Measurements from ENCODE around the gene DNM3. TPM values are rescaled to one million over a fixed set of nuclear protein-coding genes. Genes with fewer than 3 reads are reported as not detected.
A peak's percentile ranks its signal among the peaks of the same experiment; 100 is the strongest.
"Not testable (repeated sequence)": the region's sequence is repeated elsewhere in the genome, so short reads cannot be mapped to it uniquely, and the experiment has no call there.

Gene DNM3
- total and polyA plus RNA-seq, 4 donors = 2.6 to 16.2 (median 5.1) TPM; not detected in 1

DNA sequence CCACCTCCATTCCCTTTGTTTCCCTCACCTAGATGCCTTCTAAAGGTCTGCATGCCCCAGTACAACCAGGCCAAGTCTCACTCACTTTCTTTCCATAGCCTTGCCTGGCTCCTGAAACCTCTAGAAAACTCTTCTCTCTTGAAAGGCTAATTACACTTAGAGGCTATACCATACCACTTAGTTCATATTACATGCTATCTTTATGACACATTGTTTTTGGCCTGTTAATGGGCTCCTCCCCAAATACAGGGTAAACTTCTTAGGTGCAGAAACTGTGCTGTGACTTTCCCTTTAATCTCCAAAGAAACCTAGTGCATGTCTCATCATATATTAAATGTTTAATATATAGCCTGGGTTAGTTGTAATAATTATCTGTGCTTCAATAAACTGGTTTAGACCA, 522.6 kb downstream of the DNM3 start:
- no peaks in the 10 kb centered on the region for H3K27me3 ChIP-seq (ENCODE audit: control insufficient read depth in 1 of 2, insufficient read depth in 2 of 2, low read length in 1 of 2)
- H3K36me3 ChIP-seq (ENCODE audit: control insufficient read depth in 1 of 2, insufficient read depth in 2 of 2, low read length in 1 of 2) = no peaks in the 10 kb centered on the region
- no peak overlapping the region for H3K27ac ChIP-seq (ENCODE audit: low read depth in 1 of 2, low read length in 2 of 2)
- no peaks in the 10 kb centered on the region for H3K9me3 ChIP-seq (ENCODE audit: control insufficient read depth, low read length)
- ATAC-seq (ENCODE audit: low FRiP score) = no peak
- H3K4me1 ChIP-seq (ENCODE audit: control insufficient read depth in 1 of 2, insufficient read depth in 2 of 2, low read length in 2 of 2) = no peaks in the 10 kb centered on the region
- no peak for DNase-seq
- no peak overlapping the region for H3K4me3 ChIP-seq (ENCODE audit: low read length in 2 of 2)
- intact Hi-C loops (cut with DNase I) = no loop called here

DNA sequence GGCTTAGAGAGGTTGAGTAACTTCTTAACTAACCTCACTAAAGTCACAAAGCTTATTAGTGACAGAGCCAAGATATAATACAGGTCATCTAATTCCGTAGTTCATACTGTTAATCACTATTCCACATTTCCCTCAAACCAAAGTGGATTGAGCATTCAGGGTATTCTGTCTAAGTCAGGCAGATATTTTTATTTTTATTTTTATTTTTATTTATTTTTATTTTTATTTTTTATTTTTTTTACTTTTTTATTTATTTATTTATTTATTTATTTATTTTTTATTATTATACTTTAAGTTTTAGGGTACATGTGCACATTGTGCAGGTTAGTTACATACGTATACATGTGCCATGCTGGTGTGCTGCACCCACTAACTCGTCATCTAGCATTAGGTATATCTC, 530.3 kb downstream of the DNM3 start:
- intact Hi-C loops (cut with DNase I); H3K9me3 ChIP-seq (ENCODE audit: control insufficient read depth, low read length); H3K4me1 ChIP-seq (ENCODE audit: control insufficient read depth in 1 of 2, insufficient read depth in 2 of 2, low read length in 2 of 2); H3K27ac ChIP-seq (ENCODE audit: low read depth in 1 of 2, low read length in 2 of 2); DNase-seq; H3K36me3 ChIP-seq (ENCODE audit: control insufficient read depth in 1 of 2, insufficient read depth in 2 of 2, low read length in 1 of 2); ATAC-seq (ENCODE audit: low FRiP score); H3K27me3 ChIP-seq (ENCODE audit: control insufficient read depth in 1 of 2, insufficient read depth in 2 of 2, low read length in 1 of 2); H3K4me3 ChIP-seq (ENCODE audit: low read length in 2 of 2): not testable (repeated sequence)
- 91 to 98% methylated on average over 1 to 2 of the region's 3 CpGs for WGBS, 2 donors

DNA sequence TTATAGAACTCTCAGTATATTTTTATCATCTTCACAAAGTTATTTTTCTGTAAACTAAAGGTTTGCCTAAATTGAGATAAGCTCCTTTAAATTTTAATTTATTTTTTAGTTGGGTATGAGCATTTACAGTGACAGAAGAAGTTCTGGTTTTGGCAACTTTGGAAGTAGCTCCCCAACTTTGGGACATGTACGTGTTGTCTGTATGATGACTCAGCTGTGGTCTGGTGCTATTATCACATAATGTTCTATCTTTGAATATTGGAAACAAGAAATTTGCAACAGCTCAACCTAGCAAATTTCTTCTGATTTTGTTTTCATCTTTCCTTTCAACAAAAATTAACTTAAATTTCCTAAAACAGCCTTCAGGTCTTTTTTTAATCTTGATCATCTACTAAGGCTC, 532.6 kb downstream of the DNM3 start:
- intact Hi-C loops (cut with DNase I) = no loop called here
- no peaks in the 10 kb centered on the region for H3K36me3 ChIP-seq (ENCODE audit: control insufficient read depth in 1 of 2, insufficient read depth in 2 of 2, low read length in 1 of 2)

DNA sequence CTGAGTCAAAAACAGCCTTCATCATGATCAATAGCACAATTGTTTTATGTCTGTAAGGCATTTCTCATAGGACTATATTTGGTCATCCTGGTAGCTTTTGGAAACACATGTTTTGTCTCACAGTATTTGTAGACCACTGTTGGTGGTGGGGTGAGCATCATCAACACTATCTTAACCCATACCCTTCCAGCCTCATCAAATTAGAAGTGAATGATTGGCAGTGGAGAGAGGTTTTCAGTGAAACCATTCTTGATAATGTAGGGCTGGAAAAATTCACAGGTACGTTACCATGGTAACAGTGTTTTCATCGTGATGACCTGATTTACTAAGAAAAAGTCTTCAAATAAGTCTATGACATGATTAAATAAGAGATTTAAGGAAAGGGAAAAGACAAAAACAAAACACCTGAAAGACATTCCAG, 533.9 kb downstream of the DNM3 start:
- Histone ChIP-seq H3K36me3 (ENCODE audit: control insufficient read depth in 1 of 2, insufficient read depth in 2 of 2, low read length in 1 of 2) (no peaks in the 10 kb centered on the region), H3K4me3 (ENCODE audit: low read length in 2 of 2) (no peak overlapping the region), H3K27me3 (ENCODE audit: control insufficient read depth in 1 of 2, insufficient read depth in 2 of 2, low read length in 1 of 2) (no peaks in the 10 kb centered on the region), H3K4me1 (ENCODE audit: control insufficient read depth in 1 of 2, insufficient read depth in 2 of 2, low read length in 2 of 2) (no peaks in the 10 kb centered on the region), H3K27ac (ENCODE audit: low read depth in 1 of 2, low read length in 2 of 2) (no peak overlapping the region), H3K9me3 (ENCODE audit: control insufficient read depth, low read length) (no peaks in the 10 kb centered on the region)
- ATAC-seq (ENCODE audit: low FRiP score) = no peak
- DNase-seq = no peak
- intact Hi-C loops (cut with DNase I) = no loop called here
- 86 to 89% methylated on average over 2 of the region's 2 CpGs for WGBS, 2 donors

More for the DNA sequence above, 532.6 kb downstream of the DNM3 start:
- Histone ChIP-seq H3K9me3 (ENCODE audit: control insufficient read depth, low read length) (no peaks in the 10 kb centered on the region), H3K4me3 (ENCODE audit: low read length in 2 of 2) (no peak overlapping the region), H3K27me3 (ENCODE audit: control insufficient read depth in 1 of 2, insufficient read depth in 2 of 2, low read length in 1 of 2) (no peaks in the 10 kb centered on the region), H3K4me1 (ENCODE audit: control insufficient read depth in 1 of 2, insufficient read depth in 2 of 2, low read length in 2 of 2) (no peaks in the 10 kb centered on the region), H3K27ac (ENCODE audit: low read depth in 1 of 2, low read length in 2 of 2) (no peak overlapping the region)
- DNase-seq (no peak), ATAC-seq (ENCODE audit: low FRiP score) (no peak)
- WGBS, 2 donors = 78 to 86% methylated on average over 1 of the region's 1 CpG

DNA sequence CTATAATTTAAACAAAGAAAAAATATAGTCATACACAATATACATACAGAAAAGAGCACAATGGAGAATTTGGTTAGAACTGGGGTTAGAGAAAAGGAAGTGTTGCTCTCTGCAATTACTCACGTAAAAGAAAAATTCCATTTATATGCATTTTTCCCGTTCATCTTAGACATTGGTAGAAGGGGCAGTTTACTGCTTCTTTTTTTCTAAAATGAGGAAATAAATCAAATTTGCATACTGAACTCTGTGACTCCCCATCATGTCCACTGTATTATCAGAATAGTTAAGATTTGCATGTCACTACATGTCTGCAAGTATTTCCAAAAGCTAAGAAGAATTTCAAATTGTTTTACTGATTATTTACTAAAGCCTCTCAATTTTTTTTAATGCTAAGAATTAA, 535.1 kb downstream of the DNM3 start:
- DNase-seq (no peak), ATAC-seq (ENCODE audit: low FRiP score) (no peak)
- H3K27ac ChIP-seq (ENCODE audit: low read depth in 1 of 2, low read length in 2 of 2) = no peak overlapping the region
- intact Hi-C loops (cut with DNase I) = no loop called here
- no peaks in the 10 kb centered on the region for H3K27me3 ChIP-seq (ENCODE audit: control insufficient read depth in 1 of 2, insufficient read depth in 2 of 2, low read length in 1 of 2)
- no peaks in the 10 kb centered on the region for H3K4me1 ChIP-seq (ENCODE audit: control insufficient read depth in 1 of 2, insufficient read depth in 2 of 2, low read length in 2 of 2)
- no peaks in the 10 kb centered on the region for H3K36me3 ChIP-seq (ENCODE audit: control insufficient read depth in 1 of 2, insufficient read depth in 2 of 2, low read length in 1 of 2)
- H3K9me3 ChIP-seq (ENCODE audit: control insufficient read depth, low read length) = no peaks in the 10 kb centered on the region
- H3K4me3 ChIP-seq (ENCODE audit: low read length in 2 of 2) = no peak overlapping the region
- 84 to 85% methylated on average over 2 of the region's 2 CpGs for WGBS, 2 donors

DNA sequence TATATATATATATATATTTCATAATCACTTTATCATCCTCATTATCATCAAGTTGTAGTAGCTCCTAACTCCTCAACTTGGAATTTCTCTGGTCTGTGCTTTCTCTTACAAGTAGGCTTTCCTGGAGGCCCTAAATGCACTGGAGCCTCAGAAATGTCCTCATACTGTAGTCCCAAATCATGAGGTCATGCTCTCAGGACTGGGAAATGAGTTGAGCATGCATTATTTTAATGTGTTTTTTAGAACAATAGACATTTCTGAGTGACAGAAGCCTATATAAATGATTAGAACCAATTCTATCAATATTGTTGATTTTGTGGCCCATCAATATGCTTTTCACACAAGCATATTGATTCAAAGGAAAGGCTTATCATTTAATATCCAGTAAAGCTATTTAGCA, 536.3 kb downstream of the DNM3 start:
- Histone ChIP-seq H3K36me3 (ENCODE audit: control insufficient read depth in 1 of 2, insufficient read depth in 2 of 2, low read length in 1 of 2) (no peaks in the 10 kb centered on the region), H3K27me3 (ENCODE audit: control insufficient read depth in 1 of 2, insufficient read depth in 2 of 2, low read length in 1 of 2) (no peaks in the 10 kb centered on the region), H3K4me1 (ENCODE audit: control insufficient read depth in 1 of 2, insufficient read depth in 2 of 2, low read length in 2 of 2) (peaks cover 0 to 4% of the 10 kb centered on the region in 2 donors), H3K27ac (ENCODE audit: low read depth in 1 of 2, low read length in 2 of 2) (no peak overlapping the region), H3K9me3 (ENCODE audit: control insufficient read depth, low read length) (no peaks in the 10 kb centered on the region), H3K4me3 (ENCODE audit: low read length in 2 of 2) (no peak overlapping the region)
- DNase-seq (no peak), ATAC-seq (ENCODE audit: low FRiP score) (no peak)
- intact Hi-C loops (cut with DNase I) = no loop called here

DNA sequence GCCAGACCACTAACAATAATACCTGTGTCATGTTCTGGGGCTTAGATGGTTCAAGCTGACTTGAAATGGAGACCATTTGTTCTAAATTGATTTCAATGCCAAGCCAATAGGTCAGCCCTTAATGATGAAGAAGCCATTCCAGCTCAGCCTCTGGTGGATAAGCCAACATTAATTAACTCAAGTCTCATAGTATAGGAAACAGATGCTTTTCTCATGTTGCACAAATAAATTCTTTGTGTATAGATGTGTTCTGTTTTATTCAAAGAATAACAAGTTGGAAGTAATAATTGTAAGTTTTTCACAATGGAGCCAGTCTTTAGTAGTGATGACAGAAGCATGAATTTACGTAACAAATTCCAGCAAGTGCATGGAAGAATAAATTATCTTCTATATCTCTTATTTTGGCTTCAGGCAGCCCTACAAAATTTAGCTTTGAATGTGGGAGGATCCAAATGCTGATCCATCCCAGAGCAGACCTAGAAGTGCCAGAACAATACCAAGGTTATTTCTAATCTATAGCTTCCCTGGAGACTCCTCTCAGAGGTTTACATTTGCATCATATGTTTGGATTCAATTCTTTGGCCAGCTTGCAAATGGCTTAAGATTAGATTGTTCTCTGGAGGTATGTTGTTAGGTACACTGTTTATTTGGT, 536.9 kb downstream of the DNM3 start:
- Histone ChIP-seq H3K27ac (ENCODE audit: low read depth in 1 of 2, low read length in 2 of 2) (no peak overlapping the region), H3K9me3 (ENCODE audit: control insufficient read depth, low read length) (no peaks in the 10 kb centered on the region), H3K4me1 (ENCODE audit: control insufficient read depth in 1 of 2, insufficient read depth in 2 of 2, low read length in 2 of 2) (peaks cover 0 to 4% of the 10 kb centered on the region in 2 donors), H3K36me3 (ENCODE audit: control insufficient read depth in 1 of 2, insufficient read depth in 2 of 2, low read length in 1 of 2) (no peaks in the 10 kb centered on the region), H3K27me3 (ENCODE audit: control insufficient read depth in 1 of 2, insufficient read depth in 2 of 2, low read length in 1 of 2) (no peaks in the 10 kb centered on the region), H3K4me3 (ENCODE audit: low read length in 2 of 2) (no peak overlapping the region)
- ATAC-seq (ENCODE audit: low FRiP score) (no peak), DNase-seq (no peak)
- 97 to 98% methylated on average over 1 of the region's 1 CpG for WGBS, 2 donors
- intact Hi-C loops (cut with DNase I) = no loop called here

DNA sequence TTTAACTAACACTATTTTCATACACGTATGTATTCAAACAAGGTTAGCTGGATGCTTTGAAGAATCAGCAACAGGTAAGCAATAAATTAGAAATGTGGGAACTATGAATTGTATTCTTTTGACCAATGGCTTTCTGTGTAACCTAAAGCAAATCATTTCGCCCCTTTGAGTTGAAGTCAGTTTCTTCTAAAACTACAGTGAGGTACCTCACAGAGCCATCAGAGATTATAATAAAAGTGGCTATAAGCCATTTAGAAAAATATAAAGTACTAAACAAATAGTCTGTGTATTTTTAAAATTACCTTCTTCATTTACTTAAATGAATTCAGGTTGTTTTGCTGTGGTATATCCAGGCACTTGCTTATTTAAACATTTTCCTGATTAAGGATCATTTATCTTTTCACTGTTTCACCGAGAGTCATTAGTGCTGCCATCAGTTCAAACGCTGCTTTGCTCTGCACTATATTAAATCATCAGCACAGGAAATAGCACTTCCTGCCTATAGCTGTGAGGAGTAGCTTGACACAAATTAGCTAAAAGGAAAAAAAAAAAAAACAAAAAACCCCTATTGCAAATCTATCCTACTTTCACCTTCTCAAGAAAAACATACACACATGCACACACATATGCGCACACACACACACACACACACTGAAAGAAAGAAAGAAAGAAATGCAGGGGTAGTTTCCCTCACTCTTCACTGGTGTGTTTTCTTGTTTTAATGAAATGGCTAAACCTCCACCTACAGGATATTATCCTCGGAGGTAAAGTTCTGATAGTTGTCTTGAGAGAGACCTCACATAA, 539.3 kb downstream of the DNM3 start:
- no peak for ATAC-seq (ENCODE audit: low FRiP score)
- no peak for DNase-seq
- 46 to 53% methylated on average over 6 of the region's 6 CpGs for WGBS, 2 donors
- Histone ChIP-seq H3K27me3 (ENCODE audit: control insufficient read depth in 1 of 2, insufficient read depth in 2 of 2, low read length in 1 of 2) (no peaks in the 10 kb centered on the region), H3K36me3 (ENCODE audit: control insufficient read depth in 1 of 2, insufficient read depth in 2 of 2, low read length in 1 of 2) (no peaks in the 10 kb centered on the region), H3K27ac (ENCODE audit: low read depth in 1 of 2, low read length in 2 of 2) (no peak overlapping the region), H3K4me1 (ENCODE audit: control insufficient read depth in 1 of 2, insufficient read depth in 2 of 2, low read length in 2 of 2) (peaks cover 2 to 4% of the 10 kb centered on the region in 2 donors), H3K9me3 (ENCODE audit: control insufficient read depth, low read length) (no peaks in the 10 kb centered on the region), H3K4me3 (ENCODE audit: low read length in 2 of 2) (no peak overlapping the region)
- intact Hi-C loops (cut with DNase I) = no loop called here

DNA sequence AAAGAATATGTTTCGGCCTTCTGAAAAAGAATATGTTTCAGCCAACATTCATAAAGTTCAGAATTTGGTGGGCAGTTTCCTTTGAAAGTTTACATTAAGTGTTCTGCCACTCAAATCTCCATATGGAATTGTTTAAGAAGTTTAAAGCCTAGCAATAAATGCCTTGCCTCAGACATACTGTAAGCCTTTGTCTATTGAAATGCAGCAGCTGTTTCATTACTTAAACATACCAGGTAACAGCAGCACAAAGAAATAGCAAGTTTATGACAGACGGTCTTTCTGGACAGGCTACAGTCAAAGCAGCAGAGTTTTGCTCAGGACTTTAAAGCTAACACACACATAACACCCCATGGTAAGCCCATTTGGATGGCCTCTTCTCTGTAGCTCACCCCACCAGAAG, 540.6 kb downstream of the DNM3 start:
- no peaks in the 10 kb centered on the region for H3K27me3 ChIP-seq (ENCODE audit: control insufficient read depth in 1 of 2, insufficient read depth in 2 of 2, low read length in 1 of 2)
- intact Hi-C loops (cut with DNase I) = no loop called here
- 36 to 44% methylated on average over 2 of the region's 2 CpGs for WGBS, 2 donors

More for the DNA sequence above, 540.6 kb downstream of the DNM3 start:
- Histone ChIP-seq H3K27ac (ENCODE audit: low read depth in 1 of 2, low read length in 2 of 2) (peak overlapping the region in 1 of 2 donors; percentile 72), H3K36me3 (ENCODE audit: control insufficient read depth in 1 of 2, insufficient read depth in 2 of 2, low read length in 1 of 2) (no peaks in the 10 kb centered on the region), H3K4me3 (ENCODE audit: low read length in 2 of 2) (peak overlapping the region in 1 of 2 donors; percentile 48), H3K4me1 (ENCODE audit: control insufficient read depth in 1 of 2, insufficient read depth in 2 of 2, low read length in 2 of 2) (peaks cover 4% of the 10 kb centered on the region in 2 donors), H3K9me3 (ENCODE audit: control insufficient read depth, low read length) (no peaks in the 10 kb centered on the region)
- DNase-seq (no peak), ATAC-seq (ENCODE audit: low FRiP score) (no peak)
